Ramos (cell line): Measurements from ENCODE around the gene BST1.

Experiments used
- in situ Hi-C: fragments of 300-500 bp; cut with MboI; formaldehyde crosslinking; loops from one replicate; pipeline ENCODE4 v1.14.3; 2022; ENCODE audit warnings: low sequenced_read_pairs; ENCODE audit not compliant: unreplicated experiment

BST1 gene

DNA sequence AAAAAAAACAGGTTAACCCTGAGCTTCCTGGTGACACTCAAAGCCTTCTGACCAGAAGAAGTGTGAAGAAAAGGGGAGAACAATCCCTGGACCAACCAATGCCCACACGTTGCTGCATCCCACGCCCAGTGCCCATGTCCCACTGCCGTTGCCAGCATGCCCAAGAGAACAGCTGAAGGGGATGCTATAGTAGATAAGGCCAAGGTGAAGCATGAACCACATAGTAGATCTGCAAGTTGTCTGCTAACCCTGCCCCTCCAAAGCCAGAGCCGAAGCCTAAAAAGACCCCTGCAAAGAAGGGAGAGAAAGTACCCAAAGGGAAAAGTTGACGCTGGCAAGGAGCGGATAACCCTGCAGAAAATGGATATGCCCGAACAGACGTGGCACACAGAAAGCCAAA lies 64.0 kb downstream of the BST1 start:
- in situ Hi-C loops: no loop called here

DNA sequence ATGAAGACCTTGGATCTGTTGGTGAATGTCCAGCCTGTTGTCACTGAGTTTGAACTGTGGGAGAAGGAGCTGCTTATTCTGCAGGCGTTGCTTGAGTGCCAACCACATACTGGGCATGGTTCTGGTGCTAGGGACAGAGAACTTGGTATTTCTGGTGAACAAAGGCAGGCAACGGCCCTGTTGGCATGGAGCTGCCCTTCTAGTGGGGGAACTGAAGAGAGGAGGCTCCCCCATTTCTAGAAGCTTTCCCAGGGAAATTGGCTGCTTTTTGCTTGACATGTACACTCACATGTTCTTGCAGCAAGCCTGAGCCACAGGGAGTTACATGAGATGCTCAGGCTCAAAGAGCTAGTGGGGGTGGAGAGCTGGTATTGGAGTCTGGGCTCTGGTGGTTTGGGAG lies 66.3 kb downstream of the BST1 start:
- in situ Hi-C loops: no loop called here

DNA sequence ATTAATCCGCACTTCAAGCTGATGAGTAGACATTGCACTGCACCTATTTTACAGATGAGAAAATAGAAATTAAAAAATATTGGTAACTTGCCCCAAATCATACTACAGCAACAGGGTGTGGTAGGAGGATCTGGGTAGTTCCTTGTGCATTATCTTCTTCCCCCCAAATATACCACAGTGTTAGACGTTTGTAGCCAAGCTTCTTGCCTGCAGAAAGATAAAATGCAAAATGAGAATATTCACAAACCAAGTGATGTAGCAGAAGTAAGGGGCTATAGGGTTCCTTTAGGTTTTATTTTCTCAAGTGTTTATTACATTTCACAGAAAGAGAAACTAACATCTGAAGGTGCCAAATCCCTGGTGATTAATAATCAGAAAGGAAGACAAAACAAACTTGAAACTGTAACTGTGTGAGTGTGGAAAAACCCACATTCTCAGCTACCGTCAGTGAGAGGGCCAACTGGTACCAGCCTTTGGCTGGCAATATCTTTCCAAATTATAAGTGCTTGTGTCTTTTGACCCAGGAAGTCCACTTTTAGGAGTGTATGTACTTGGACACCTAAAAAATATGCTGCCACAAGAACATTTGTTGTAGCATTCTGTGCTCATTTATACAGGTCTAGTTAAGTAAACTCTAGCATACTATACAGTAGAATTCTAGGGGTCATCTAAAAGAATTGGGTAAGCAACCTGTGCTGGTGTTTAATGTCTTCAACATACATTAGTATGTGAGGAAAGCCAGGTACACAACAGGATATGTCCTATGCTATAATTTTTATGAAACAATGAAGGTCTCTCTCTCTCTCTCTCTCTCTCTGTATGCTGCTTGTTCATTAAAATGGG lies 68.6 kb downstream of the BST1 start:
- in situ Hi-C loops: no loop called here

DNA sequence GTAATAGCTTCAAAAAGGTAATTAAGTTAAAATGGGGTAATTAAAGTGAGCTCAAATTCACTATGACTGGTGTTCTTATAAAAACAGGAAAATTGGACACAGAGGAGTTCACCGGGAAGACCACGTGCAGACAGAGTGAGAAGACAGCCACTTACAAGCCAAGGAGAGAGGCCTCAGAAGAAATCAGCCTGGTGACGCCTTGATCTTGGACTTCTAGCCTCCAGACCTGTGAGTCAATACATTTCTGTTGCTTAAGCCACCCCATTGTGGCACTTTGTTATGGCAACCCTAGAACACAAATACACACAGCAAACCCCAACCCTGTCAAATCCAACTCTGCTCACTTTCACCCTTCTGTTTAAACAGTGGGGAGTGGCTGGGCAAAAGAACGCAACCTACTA lies 71.2 kb downstream of the BST1 start:
- in situ Hi-C loops: no loop called here

DNA sequence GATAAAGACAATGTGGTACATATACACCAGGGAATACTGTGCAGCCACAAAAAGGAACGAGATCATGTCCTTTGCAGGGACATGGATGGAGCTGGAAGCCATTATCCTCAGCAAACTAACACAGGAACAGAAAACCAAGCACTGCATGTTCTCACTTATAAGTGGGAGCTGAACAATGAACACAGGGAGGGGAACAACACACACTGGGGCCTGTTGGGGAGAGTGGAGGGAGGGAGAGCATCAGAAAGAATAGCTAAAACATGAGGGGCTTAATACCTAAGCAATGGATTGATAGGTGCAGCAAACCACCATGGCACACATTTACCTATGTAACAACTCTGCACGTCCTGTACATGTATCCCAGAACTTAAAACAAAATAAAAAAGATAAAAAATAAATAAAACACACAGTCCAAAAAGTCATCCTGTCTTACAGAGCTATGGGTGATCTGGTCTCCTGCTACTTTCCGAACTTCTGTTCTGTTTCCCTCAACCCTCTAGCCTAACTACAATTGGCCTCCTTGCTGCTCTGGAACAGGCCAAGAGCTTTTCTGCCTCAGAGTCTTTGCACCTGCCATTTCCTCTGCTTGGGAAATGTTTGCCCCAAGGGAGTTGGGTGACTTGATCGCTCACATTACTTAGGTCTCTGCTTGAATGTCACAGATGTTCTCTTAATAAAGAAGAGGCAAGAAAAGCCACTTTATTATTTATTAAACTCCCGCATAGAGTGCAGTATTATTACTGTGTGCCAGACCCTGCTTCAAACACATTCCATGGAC lies 74.2 kb downstream of the BST1 start:
- in situ Hi-C loops: loop anchor here (25.0 kb wide), 1 partner anchor 460 kb away; the partner anchor contains the start of gene TAPT1

DNA sequence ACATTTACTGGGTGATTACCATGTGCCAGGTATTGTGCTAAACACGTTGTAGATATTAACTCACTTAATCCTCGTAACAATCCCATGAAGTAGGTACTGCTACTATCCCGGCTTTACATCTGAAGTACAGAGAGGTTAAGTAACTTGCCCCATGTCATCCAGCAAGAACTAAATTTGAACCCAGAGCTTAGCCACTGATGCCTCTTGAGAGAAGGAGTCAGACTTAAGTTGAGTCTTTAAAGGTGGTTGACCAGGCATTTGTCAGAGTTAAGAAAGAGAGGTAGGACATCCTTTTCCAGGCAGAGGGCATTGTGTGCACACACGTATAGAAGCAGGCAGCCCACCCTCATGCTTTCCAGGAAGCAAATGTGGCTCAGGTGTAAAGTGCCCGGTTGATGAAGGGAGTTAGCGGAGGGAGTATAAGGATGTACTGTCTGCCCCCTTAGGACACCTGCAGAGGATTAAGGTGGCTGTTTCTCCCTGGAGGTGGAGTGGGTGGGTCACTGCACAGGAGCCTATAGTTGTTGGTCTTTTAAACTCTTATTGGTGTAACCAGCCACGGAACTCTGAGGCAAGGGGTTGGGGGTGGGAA lies 74.9 kb downstream of the BST1 start:
- in situ Hi-C loops: loop anchor here (25.0 kb wide), 1 partner anchor 460 kb away; the partner anchor contains the start of gene TAPT1

DNA sequence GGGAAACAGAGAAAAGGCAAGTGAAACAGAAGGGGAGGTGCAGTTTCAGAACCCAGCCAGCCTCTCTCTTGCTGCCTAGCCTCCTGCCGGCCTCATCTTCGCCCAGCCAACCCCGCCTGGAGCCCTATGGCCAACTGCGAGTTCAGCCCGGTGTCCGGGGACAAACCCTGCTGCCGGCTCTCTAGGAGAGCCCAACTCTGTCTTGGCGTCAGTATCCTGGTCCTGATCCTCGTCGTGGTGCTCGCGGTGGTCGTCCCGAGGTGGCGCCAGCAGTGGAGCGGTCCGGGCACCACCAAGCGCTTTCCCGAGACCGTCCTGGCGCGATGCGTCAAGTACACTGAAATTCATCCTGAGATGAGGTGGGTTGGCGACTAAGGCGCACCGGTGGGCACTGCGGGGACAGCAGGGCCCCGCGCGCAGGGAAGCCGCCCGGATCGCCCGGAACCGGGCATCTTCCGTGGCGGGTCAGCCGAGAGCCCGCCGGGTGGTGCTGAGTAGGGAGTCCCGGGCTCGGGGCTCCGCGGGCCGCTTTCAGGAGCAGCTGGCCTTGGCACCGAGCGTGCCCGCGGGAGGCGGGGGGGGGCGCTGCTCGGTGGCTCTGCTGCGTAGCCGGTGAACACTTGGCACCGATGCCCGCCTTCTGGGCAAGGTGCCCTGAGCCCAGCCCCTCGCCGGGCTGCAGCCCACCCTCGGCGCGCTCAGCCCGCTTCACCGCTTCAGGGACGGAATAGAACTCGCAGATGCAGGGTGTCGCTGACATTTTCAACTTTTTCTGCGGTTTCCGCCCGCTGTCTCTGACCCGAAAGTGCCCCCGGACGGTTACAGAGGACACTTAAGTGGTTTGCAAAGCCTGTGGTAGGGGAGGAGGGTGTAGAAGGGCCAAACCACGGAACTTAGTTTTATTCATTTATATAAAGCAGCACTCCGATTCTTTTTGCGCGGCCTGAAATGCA lies 75.7 kb downstream of the BST1 start, which contains the start of gene CD38:
Gene CD38 (plus strand): TSS at position 40 of the 953 bp plus-strand sequence. CDS start 87 bp downstream, at position 127.
- in situ Hi-C loops: loop anchor here (25.0 kb wide), 1 partner anchor 459 kb away; the partner anchor contains the start of gene TAPT1

DNA sequence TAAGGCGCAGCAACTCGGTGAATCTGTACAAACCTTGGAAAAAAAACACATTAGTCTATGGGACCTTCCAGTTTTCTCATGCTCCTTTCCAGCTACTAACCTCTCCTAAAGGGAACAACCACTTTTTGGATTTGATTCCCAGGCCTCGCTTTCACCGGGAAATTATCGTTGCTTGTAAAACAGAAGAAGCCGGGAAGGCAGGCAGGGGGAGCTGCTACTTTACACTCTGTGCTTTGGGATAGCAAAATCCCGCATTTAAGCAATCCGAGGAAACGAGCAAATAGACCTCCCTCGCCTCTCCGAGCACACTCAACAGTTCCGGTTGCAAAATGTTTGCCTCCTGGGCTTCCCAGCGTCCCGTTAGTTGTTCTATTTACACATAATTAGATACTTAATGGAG lies 76.4 kb downstream of the BST1 start:
- in situ Hi-C loops: loop anchor here (25.0 kb wide), 1 partner anchor 458 kb away; the partner anchor contains the start of gene TAPT1

DNA sequence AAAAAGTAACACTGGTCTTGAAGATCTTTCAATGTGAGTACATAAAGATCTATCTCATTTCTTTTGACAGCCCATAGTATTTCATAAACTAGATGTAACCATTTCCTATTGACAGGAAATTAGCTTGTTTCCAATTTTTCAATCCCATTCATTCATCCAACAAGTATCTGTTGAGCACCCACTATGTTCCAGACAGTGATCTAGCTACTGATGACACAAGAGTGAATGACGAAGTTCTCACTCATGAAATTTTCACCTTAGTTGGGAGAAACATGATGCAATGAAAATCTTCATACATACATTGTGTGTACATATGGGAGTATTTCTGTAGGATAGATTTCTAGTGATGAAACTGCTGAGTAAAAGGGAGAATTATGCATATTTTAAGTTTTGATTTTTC lies 76.9 kb downstream of the BST1 start:
- in situ Hi-C loops: loop anchor here (25.0 kb wide), 1 partner anchor 457 kb away; the partner anchor contains the start of gene TAPT1

DNA sequence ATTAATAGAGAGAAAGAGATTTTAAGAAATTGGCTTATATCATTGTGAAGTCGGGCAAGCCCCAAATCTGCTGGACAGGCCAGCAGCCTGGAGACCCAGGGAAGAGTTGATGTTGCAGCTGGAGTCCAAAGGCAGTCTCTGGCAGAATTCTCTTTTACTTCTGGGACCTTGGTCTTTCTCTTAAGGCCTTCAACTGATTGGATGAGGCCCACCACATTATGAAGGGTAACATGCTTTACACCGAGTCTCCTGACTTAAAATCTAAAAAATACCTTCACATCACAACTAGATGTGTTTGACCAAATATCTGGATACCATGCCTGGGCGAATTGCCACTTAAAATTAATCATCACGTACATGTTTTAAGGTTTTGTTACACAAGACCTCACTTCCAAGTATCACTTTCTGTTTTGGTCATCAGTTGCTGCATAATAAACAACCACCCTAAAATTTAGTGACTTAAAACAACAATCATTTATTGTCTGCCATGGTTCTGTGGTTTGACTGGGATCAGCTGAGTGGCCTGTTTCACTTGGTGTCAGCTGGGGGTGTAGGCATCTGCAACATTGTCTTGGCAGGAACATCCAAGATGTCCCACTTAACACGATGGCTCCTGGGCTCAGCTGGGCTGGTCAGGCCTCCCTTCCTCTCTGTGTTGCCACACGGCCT lies 78.7 kb downstream of the BST1 start:
- in situ Hi-C loops: loop anchor here (25.0 kb wide), 1 partner anchor 456 kb away; the partner anchor contains the start of gene TAPT1
